Loucy (cell line): Measurements from ENCODE around the gene AIG1.
"Not testable (repeated sequence)": the region's sequence is repeated elsewhere in the genome, so short reads cannot be mapped to it uniquely, and the experiment has no call there.

ENCODE experiments used
- H2AFZ ChIP-seq: fragments of 200-600 bp; sonication (generic); 2 replicates; pipeline ENCODE4 v1.6.0; 2016; ENCODE audit warnings: antibody characterized with exemption, mild to moderate bottlenecking, low read length, moderate library complexity
- H3F3A ChIP-seq: fragments of 200-600 bp; 2 replicates; pipeline ENCODE4 v1.6.0; 2016; ENCODE audit warnings: antibody characterized with exemption, low read depth, mild to moderate bottlenecking
- H3K27me3 ChIP-seq: fragments of 200-600 bp; sonication (generic); 2 replicates; pipeline ENCODE4 v1.6.1; 2014; ENCODE audit warnings: low read length, mild to moderate bottlenecking; ENCODE audit not compliant: insufficient read depth, poor library complexity, severe bottlenecking
- H3K36me3 ChIP-seq: fragments of 200-600 bp; sonication (generic); 2 replicates; pipeline ENCODE4 v1.6.1; 2016; ENCODE audit warnings: low read length; ENCODE audit not compliant: insufficient read depth
- H3K4me1 ChIP-seq: fragments of 200-600 bp; sonication (generic); 2 replicates; pipeline ENCODE4 v1.5.1; 2014; ENCODE audit warnings: low read length, mild to moderate bottlenecking; ENCODE audit not compliant: insufficient read depth, poor library complexity, severe bottlenecking
- H3K4me2 ChIP-seq: fragments of 200-600 bp; sonication (generic); 2 replicates; pipeline ENCODE4 v1.6.0; 2014; ENCODE audit warnings: antibody characterized with exemption, low read length, low read depth, mild to moderate bottlenecking; ENCODE audit not compliant: poor library complexity, severe bottlenecking
- H3K4me3 ChIP-seq: fragments of 200-600 bp; sonication (generic); 2 replicates; pipeline ENCODE4 v1.5.1; 2014; ENCODE audit warnings: low read length, mild to moderate bottlenecking, mixed read lengths; ENCODE audit not compliant: poor library complexity, severe bottlenecking
- H3K79me2 ChIP-seq: fragments of 200-600 bp; sonication (generic); 2 replicates; pipeline ENCODE4 v1.6.1; 2014; ENCODE audit warnings: low read length; ENCODE audit not compliant: insufficient read depth
- H3K9ac ChIP-seq: fragments of 200-600 bp; sonication (generic); 2 replicates; pipeline ENCODE4 v1.6.0; 2014; ENCODE audit warnings: mild to moderate bottlenecking, low read depth, low read length, moderate library complexity; ENCODE audit not compliant: poor library complexity, severe bottlenecking
- H3K9me2 ChIP-seq: fragments of 200-600 bp; sonication (generic); replicated peaks from 2 replicates; pipeline ENCODE4 v1.6.1; 2016; ENCODE audit warnings: low read depth, low read length, mixed read lengths
- H3K9me3 ChIP-seq: fragments of 200-600 bp; sonication (generic); 2 replicates; pipeline ENCODE4 v1.6.1; 2014; ENCODE audit warnings: mild to moderate bottlenecking, antibody characterized with exemption, low read length, low read depth; ENCODE audit not compliant: insufficient read depth
- H4K20me1 ChIP-seq: fragments of 200-600 bp; sonication (generic); 2 replicates; pipeline ENCODE4 v1.6.0; 2014; ENCODE audit warnings: antibody characterized with exemption, low read length, mild to moderate bottlenecking; ENCODE audit not compliant: insufficient read depth, poor library complexity, severe bottlenecking
- CTCF ChIP-seq: fragments of 200-600 bp; sonication (generic); conservative IDR thresholded peaks from 2 replicates; pipeline ENCODE4 v1.5.1; 2014; ENCODE audit warnings: mild to moderate bottlenecking, antibody characterized with exemption, low read length
- EZH2phosphoT487 ChIP-seq: fragments of 200-600 bp; IDR thresholded peaks from 2 replicates; pipeline ENCODE4 v1.6.1; 2018; ENCODE audit warnings: antibody characterized with exemption, mild to moderate bottlenecking, moderate library complexity, borderline replicate concordance

Gene AIG1

GRCh38 chr6:143018955-143019354 is 41.7 kb upstream of the AIG1 start:
- Histone ChIP-seq H3K36me3 (no peaks in the 10 kb centered on the region), H2AFZ (no peak overlapping the region), H4K20me1 (no peaks in the 10 kb centered on the region), H3K4me3 (no peak overlapping the region), H3K9me2 (no peaks in the 10 kb centered on the region), H3K9me3 (0 out of 2 replicates have a peak, but pooled peaks cover 2% of the 10 kb centered on the region), H3K27me3 (no peaks in the 10 kb centered on the region), H3K4me2 (no peak overlapping the region), H3K9ac (no peak overlapping the region), H3K79me2 (no peaks in the 10 kb centered on the region), H3K4me1 (no peaks in the 10 kb centered on the region), H3F3A (no peaks in the 10 kb centered on the region)
- TF ChIP-seq EZH2phosphoT487 (no peak), CTCF (no peak)

GRCh38 chr6:143020862-143021261 is 39.8 kb upstream of the AIG1 start:
- not testable (repeated sequence) for H4K20me1 ChIP-seq, H3K79me2 ChIP-seq, H3K4me3 ChIP-seq, H3K9ac ChIP-seq, H3K4me2 ChIP-seq, H3K27me3 ChIP-seq, H3K9me3 ChIP-seq, H3F3A ChIP-seq, H3K36me3 ChIP-seq, H3K4me1 ChIP-seq, H3K9me2 ChIP-seq, H2AFZ ChIP-seq

- no peaks in the 10 kb centered on the region for H3F3A ChIP-seq
- H3K9me2 ChIP-seq = no peaks in the 10 kb centered on the region
- peaks cover 2% of the 10 kb centered on the region; the same call in 1 of the 2 replicates for H3K9me3 ChIP-seq
- no peak overlapping the region for H3K9ac ChIP-seq
- H3K79me2 ChIP-seq = no peaks in the 10 kb centered on the region
- no peak overlapping the region for H3K4me2 ChIP-seq
- H3K36me3 ChIP-seq = no peaks in the 10 kb centered on the region
- H2AFZ ChIP-seq = no peak overlapping the region
- TF ChIP-seq CTCF (no peak), EZH2phosphoT487 (no peak)
- H3K4me3 ChIP-seq = no peak overlapping the region
- no peaks in the 10 kb centered on the region for H3K27me3 ChIP-seq
- no peaks in the 10 kb centered on the region for H4K20me1 ChIP-seq
- no peaks in the 10 kb centered on the region for H3K4me1 ChIP-seq
These were observed 39.1 kb upstream of the AIG1 start for GRCh38 chr6:143021543-143021942.

GRCh38 chr6:143022587-143022986 is 38.1 kb upstream of the AIG1 start:
- no peak overlapping the region for H2AFZ ChIP-seq
- H3K4me3 ChIP-seq = no peak overlapping the region
- no peaks in the 10 kb centered on the region for H3K79me2 ChIP-seq
- no peaks in the 10 kb centered on the region for H3K9me2 ChIP-seq
- H3K4me2 ChIP-seq = no peak overlapping the region
- TF ChIP-seq CTCF (no peak), EZH2phosphoT487 (no peak)
- H3K9me3 ChIP-seq = no peaks in the 10 kb centered on the region; the same call in 1 of the 2 replicates
- no peaks in the 10 kb centered on the region for H3K36me3 ChIP-seq
- no peaks in the 10 kb centered on the region for H3F3A ChIP-seq
- no peak overlapping the region for H3K9ac ChIP-seq
- no peaks in the 10 kb centered on the region for H4K20me1 ChIP-seq
- H3K4me1 ChIP-seq = peaks cover 3% of the 10 kb centered on the region
- no peaks in the 10 kb centered on the region for H3K27me3 ChIP-seq
